ENCODE measurements around the gene PPP2R1A. TPM values are rescaled to one million over a fixed set of nuclear protein-coding genes. Genes with fewer than 3 reads are reported as not detected.
A peak's percentile ranks its signal among the peaks of the same experiment; 100 is the strongest.

Gene PPP2R1A
- polyA plus RNA-seq, 2 of the 4 experiments (the other 2 are of a cell fraction) = 144 to 145 TPM

- DNase-seq (ENCODE audit: low read depth in 1 of 2, low spot score in 1 of 2) (peak in 1 of 2 experiments; percentile 69), FAIRE-seq (peak; percentile 95), ATAC-seq (peak; percentile 57 to 77; a peak in 4 of 6 replicates)
- Histone ChIP-seq H3K4me3 (no peak overlapping the region), H3K4me1 (no peaks in the 10 kb centered on the region), H3K27ac (no peak overlapping the region), H3K9me3 (peaks cover 74% of the 10 kb centered on the region), H3K4me2 (no peak overlapping the region)
- ChIA-PET CTCF (interaction anchor here (0.7 to 1.5 kb wide), 14 partner anchors 10 to 525 kb away, joined by 3 to 16 read pairs (median 3); partner anchors contain the start of gene ZNF432), POLR2A (no interaction called here)
- TF ChIP-seq JUN (IDR thresholded peaks at IDR 0.05) = no peak
- no peak for TF ChIP-seq TP53 (CRISPR knock-in tag; IDR thresholded peaks at IDR 0.05)
- TF ChIP-seq ATOH8 (CRISPR knock-in tag; IDR thresholded peaks at IDR 0.05; ENCODE audit: low read depth) = no peak
- TF ChIP-seq, protein P1, sequence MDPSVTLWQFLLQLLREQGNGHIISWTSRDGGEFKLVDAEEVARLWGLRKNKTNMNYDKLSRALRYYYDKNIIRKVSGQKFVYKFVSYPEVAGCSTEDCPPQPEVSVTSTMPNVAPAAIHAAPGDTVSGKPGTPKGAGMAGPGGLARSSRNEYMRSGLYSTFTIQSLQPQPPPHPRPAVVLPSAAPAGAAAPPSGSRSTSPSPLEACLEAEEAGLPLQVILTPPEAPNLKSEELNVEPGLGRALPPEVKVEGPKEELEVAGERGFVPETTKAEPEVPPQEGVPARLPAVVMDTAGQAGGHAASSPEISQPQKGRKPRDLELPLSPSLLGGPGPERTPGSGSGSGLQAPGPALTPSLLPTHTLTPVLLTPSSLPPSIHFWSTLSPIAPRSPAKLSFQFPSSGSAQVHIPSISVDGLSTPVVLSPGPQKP (IDR thresholded peaks at IDR 0.05; ENCODE audit: low read depth, low read length) = no peak
- no peak for TF ChIP-seq EP300 (IDR thresholded peaks at IDR 0.05)
- TF ChIP-seq, protein P2, sequence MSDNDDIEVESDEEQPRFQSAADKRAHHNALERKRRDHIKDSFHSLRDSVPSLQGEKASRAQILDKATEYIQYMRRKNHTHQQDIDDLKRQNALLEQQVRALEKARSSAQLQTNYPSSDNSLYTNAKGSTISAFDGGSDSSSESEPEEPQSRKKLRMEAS (IDR thresholded peaks at IDR 0.05) = no peak
- peak; percentile 56 for TF ChIP-seq SMC3 (IDR thresholded peaks at IDR 0.05)
- TF ChIP-seq GATA3 (IDR thresholded peaks at IDR 0.05; ENCODE audit: borderline replicate concordance) = no peak
- no peak for TF ChIP-seq CBX8 (IDR thresholded peaks at IDR 0.05)
- TF ChIP-seq, protein P3, sequence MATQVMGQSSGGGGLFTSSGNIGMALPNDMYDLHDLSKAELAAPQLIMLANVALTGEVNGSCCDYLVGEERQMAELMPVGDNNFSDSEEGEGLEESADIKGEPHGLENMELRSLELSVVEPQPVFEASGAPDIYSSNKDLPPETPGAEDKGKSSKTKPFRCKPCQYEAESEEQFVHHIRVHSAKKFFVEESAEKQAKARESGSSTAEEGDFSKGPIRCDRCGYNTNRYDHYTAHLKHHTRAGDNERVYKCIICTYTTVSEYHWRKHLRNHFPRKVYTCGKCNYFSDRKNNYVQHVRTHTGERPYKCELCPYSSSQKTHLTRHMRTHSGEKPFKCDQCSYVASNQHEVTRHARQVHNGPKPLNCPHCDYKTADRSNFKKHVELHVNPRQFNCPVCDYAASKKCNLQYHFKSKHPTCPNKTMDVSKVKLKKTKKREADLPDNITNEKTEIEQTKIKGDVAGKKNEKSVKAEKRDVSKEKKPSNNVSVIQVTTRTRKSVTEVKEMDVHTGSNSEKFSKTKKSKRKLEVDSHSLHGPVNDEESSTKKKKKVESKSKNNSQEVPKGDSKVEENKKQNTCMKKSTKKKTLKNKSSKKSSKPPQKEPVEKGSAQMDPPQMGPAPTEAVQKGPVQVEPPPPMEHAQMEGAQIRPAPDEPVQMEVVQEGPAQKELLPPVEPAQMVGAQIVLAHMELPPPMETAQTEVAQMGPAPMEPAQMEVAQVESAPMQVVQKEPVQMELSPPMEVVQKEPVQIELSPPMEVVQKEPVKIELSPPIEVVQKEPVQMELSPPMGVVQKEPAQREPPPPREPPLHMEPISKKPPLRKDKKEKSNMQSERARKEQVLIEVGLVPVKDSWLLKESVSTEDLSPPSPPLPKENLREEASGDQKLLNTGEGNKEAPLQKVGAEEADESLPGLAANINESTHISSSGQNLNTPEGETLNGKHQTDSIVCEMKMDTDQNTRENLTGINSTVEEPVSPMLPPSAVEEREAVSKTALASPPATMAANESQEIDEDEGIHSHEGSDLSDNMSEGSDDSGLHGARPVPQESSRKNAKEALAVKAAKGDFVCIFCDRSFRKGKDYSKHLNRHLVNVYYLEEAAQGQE (IDR thresholded peaks at IDR 0.05) = no peak
- no peak for TF ChIP-seq HEYL (CRISPR knock-in tag; IDR thresholded peaks at IDR 0.05)
- peak; percentile 71 to 83 for TF ChIP-seq RAD21 (conservative IDR thresholded peaks at IDR 0.05 in 1 of 2, IDR thresholded peaks at IDR 0.05 in 1 of 2)
- TF ChIP-seq, protein P4, sequence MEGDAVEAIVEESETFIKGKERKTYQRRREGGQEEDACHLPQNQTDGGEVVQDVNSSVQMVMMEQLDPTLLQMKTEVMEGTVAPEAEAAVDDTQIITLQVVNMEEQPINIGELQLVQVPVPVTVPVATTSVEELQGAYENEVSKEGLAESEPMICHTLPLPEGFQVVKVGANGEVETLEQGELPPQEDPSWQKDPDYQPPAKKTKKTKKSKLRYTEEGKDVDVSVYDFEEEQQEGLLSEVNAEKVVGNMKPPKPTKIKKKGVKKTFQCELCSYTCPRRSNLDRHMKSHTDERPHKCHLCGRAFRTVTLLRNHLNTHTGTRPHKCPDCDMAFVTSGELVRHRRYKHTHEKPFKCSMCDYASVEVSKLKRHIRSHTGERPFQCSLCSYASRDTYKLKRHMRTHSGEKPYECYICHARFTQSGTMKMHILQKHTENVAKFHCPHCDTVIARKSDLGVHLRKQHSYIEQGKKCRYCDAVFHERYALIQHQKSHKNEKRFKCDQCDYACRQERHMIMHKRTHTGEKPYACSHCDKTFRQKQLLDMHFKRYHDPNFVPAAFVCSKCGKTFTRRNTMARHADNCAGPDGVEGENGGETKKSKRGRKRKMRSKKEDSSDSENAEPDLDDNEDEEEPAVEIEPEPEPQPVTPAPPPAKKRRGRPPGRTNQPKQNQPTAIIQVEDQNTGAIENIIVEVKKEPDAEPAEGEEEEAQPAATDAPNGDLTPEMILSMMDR (IDR thresholded peaks at IDR 0.05) = peak; percentile 68
- WGBS (ENCODE audit: missing lambda C conversion rate) = 15% methylated on average over 8 of the region's 8 CpGs
These were observed 48.0 kb downstream of the PPP2R1A start for GRCh38 chr19:52237771-52238400.

DNA sequence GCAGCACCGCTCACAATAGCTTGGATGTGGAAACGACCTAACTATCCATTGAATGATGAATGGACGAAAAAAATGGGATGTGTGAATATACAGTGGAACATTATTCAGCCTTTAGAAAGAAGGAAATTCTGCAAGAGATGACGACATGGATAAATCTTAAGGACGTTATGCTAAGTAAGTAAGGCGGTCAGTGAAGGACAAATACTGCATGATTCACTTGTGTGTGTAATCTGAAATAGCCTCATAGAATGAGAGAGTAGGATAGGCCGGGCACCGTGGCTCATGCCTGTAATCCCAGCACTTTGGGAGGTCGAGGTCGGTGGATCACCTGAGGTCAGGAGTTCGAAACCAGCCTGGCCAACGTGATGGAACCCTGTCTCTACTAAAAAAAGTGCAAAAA, 54.2 kb downstream of the PPP2R1A start:
- Histone ChIP-seq H3K9me3 (peaks cover 63% of the 10 kb centered on the region), H3K27ac (no peak overlapping the region), H3K4me3 (no peak overlapping the region), H3K4me1 (no peaks in the 10 kb centered on the region), H3K4me2 (no peak overlapping the region)
- no peak for DNase-seq (ENCODE audit: low read depth in 1 of 2, low spot score in 1 of 2)
- ChIA-PET POLR2A (no interaction called here), CTCF (interaction anchor here (0.6 kb wide), 1 partner anchor 832 kb away, joined by 3 read pairs; no protein-coding TSS in a partner anchor)
- no peak for ATAC-seq
- no peak for FAIRE-seq
- 13% methylated on average over 12 of the region's 12 CpGs for WGBS (ENCODE audit: missing lambda C conversion rate)
- TF ChIP-seq BHLHE40 (IDR thresholded peaks at IDR 0.05; ENCODE audit: low read depth, low read length) (no peak), HDAC2 (IDR thresholded peaks at IDR 0.05) (no peak), RNF2 (IDR thresholded peaks at IDR 0.05; ENCODE audit: borderline replicate concordance, low read depth) (no peak), CEBPB (IDR thresholded peaks at IDR 0.05) (no peak), ATOH8 (CRISPR knock-in tag; IDR thresholded peaks at IDR 0.05; ENCODE audit: low read depth) (no peak), CHD2 (IDR thresholded peaks at IDR 0.05; ENCODE audit: low read length, partially characterized antibody) (no peak), HES2 (IDR thresholded peaks at IDR 0.05) (no peak), RCOR1 (IDR thresholded peaks at IDR 0.05; ENCODE audit: low read depth, low read length) (no peak), JUNB (IDR thresholded peaks at IDR 0.05) (no peak), GATA3 (IDR thresholded peaks at IDR 0.05; ENCODE audit: borderline replicate concordance) (no peak), ZFP36 (IDR thresholded peaks at IDR 0.05; ENCODE audit: borderline replicate concordance, partially characterized antibody) (no peak), TFCP2L1 (CRISPR knock-in tag; IDR thresholded peaks at IDR 0.05) (no peak), MAZ (IDR thresholded peaks at IDR 0.05; ENCODE audit: borderline replicate concordance, low read depth, low read length) (no peak), E2F6 (IDR thresholded peaks at IDR 0.05; ENCODE audit: borderline replicate concordance, low read depth) (no peak), RARB (CRISPR knock-in tag; IDR thresholded peaks at IDR 0.05) (no peak), CBX2 (IDR thresholded peaks at IDR 0.05; ENCODE audit: borderline replicate concordance, low read depth) (no peak), ESRRA (IDR thresholded peaks at IDR 0.05; ENCODE audit: borderline replicate concordance, low read length) (no peak)

Measured in A549 (cell line).